B cell (primary cell): ENCODE results near the gene LRRTM3.
A peak's percentile ranks its signal among the peaks of the same experiment; 100 is the strongest.

Experiments
- EZH2 ChIP-seq: IDR thresholded peaks from 2 replicates; pipeline ENCODE4 v1.6.1; 2012; ENCODE audit warnings: borderline replicate concordance, low read depth, mild to moderate bottlenecking, moderate library complexity, low read length; ENCODE audit not compliant: insufficient read depth, poor library complexity, severe bottlenecking
- TF ChIP-seq, protein P1 (sequence below): fragments of 200-600 bp; IDR thresholded peaks from one replicate; pipeline ENCODE4 v1.8.0; 2022; ENCODE audit warnings: antibody characterized with exemption, mild to moderate bottlenecking

DNA sequence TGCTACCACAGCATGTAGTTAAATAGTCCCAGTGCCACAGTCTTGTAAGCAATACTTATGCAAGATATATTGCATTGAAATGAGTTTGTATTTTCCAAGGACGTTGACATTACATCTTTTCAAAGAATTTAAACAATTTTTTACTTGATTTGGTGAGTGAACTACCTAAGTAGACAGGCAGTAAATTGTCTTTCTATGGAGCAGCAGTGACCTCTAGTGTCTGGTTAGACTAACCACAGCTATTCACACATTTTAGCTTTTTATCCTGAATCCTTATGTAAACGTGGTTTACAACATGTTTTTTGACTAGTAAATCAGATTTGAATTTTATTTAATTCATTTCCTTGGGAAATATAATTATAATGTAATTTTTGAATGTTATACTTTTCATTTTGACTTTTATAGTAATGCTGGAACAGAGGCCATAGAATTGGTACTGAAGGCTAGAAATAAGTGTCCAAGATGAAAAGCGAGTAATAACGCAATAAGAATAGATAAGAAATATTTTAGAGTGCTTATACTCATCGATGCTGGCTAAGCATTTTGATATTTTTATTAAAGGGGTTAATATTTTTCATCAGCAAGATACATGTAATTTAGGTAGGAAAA lies 5.6 kb downstream of the LRRTM3 start:
- TF ChIP-seq, protein P1, sequence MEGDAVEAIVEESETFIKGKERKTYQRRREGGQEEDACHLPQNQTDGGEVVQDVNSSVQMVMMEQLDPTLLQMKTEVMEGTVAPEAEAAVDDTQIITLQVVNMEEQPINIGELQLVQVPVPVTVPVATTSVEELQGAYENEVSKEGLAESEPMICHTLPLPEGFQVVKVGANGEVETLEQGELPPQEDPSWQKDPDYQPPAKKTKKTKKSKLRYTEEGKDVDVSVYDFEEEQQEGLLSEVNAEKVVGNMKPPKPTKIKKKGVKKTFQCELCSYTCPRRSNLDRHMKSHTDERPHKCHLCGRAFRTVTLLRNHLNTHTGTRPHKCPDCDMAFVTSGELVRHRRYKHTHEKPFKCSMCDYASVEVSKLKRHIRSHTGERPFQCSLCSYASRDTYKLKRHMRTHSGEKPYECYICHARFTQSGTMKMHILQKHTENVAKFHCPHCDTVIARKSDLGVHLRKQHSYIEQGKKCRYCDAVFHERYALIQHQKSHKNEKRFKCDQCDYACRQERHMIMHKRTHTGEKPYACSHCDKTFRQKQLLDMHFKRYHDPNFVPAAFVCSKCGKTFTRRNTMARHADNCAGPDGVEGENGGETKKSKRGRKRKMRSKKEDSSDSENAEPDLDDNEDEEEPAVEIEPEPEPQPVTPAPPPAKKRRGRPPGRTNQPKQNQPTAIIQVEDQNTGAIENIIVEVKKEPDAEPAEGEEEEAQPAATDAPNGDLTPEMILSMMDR = peak; percentile 67
- no peak for TF ChIP-seq EZH2
